Upper lobe of left lung (tissue), 6 donors: ENCODE results near the gene SORBS2. TPM values are rescaled to one million over a fixed set of nuclear protein-coding genes. Genes with fewer than 3 reads are reported as not detected.

ENCODE experiments used
- ATAC-seq, 2 donors: fragments of 200-7000 bp; cut with Tn5 transposase; one replicate each; pipeline ENCODE4 v1.9.1; 2022; ENCODE audit warnings: mild to moderate bottlenecking in 2 of 2, moderate library complexity in 2 of 2; ENCODE audit not compliant: low FRiP score in 2 of 2
- DNase-seq, 2 donors: peaks; one replicate each; pipeline ENCODE4 v3.0.0-alpha.2; 2019 to 2020
- H3K27ac ChIP-seq, 4 donors: fragments of 200-600 bp; sonication (generic); one replicate each; pipeline ENCODE4 v1.5.1; 2016 to 2019
- H3K27me3 ChIP-seq, 4 donors: fragments of 200-600 bp; sonication (generic); one replicate each; pipeline ENCODE4 v1.5.1; 2017 to 2019
- H3K36me3 ChIP-seq, 4 donors: fragments of 200-600 bp; sonication (generic); one replicate each; pipeline ENCODE4 v1.5.1; 2016 to 2019
- H3K4me1 ChIP-seq, 4 donors: fragments of 200-600 bp; sonication (generic); one replicate each; pipeline ENCODE4 v1.5.1; 2018 to 2019
- H3K4me3 ChIP-seq, 4 donors: fragments of 200-600 bp; sonication (generic); one replicate each; pipeline ENCODE4 v1.5.1; 2017 to 2019; ENCODE audit warnings: mild to moderate bottlenecking in 2 of 4, moderate library complexity in 1 of 4
- H3K9me3 ChIP-seq, 4 donors: fragments of 200-600 bp; sonication (generic); one replicate each; pipeline ENCODE4 v1.5.1; 2018 to 2019
- CTCF ChIP-seq, 6 experiments: fragments of 450-650 bp in 4 of 6; fragments of 200-600 bp in 2 of 6; sonication (generic) in 2 of 6; IDR thresholded peaks; one replicate each; pipeline ENCODE4 v1.5.1; 2016 to 2019; ENCODE audit warnings: antibody characterized with exemption in 6 of 6
- EP300 ChIP-seq, 4 donors: sonication (generic); formaldehyde crosslinking; IDR thresholded peaks; one replicate each; pipeline ENCODE4 v1.5.1; 2017; ENCODE audit warnings: antibody characterized with exemption in 4 of 4, control low read depth in 2 of 4
- POLR2A ChIP-seq, 4 donors: fragments of 450-650 bp; IDR thresholded peaks; one replicate each; pipeline ENCODE4 v1.5.1; 2016 to 2017; ENCODE audit warnings: antibody characterized with exemption in 4 of 4, mild to moderate bottlenecking in 2 of 4
- POLR2AphosphoS5 ChIP-seq, 2 donors: sonication (generic); formaldehyde crosslinking; IDR thresholded peaks; one replicate each; pipeline ENCODE4 v1.5.1; 2017; ENCODE audit warnings: antibody characterized with exemption in 2 of 2
- WGBS, 2 donors: methylation state at CpG; one replicate each; pipeline ENCODE4 v1.1.5; 2017 to 2018; 5-methylcytosine and 5-hydroxymethylcytosine counted together
- total RNA-seq, 6 donors: library from RNA; depleted of rRNA in 4 of 6; stranded (reverse); fragments of >200 nt in 4 of 6; gene quantifications; one replicate each; pipeline versions ENCODE4 v1.1.0 to v1.2.1, GENCODE V29; 2016 to 2021
- donor health status: DM: no; HTN: no; CAD: no; lungs with moderate emphysema.
- donor health status: DM: no; HTN: yes; CAD: no; lungs with severe emphysema.

The SORBS2 gene
- total RNA-seq, 6 donors from 2014 or later: 35.4 to 83.2 (median 58.1) TPM

DNA sequence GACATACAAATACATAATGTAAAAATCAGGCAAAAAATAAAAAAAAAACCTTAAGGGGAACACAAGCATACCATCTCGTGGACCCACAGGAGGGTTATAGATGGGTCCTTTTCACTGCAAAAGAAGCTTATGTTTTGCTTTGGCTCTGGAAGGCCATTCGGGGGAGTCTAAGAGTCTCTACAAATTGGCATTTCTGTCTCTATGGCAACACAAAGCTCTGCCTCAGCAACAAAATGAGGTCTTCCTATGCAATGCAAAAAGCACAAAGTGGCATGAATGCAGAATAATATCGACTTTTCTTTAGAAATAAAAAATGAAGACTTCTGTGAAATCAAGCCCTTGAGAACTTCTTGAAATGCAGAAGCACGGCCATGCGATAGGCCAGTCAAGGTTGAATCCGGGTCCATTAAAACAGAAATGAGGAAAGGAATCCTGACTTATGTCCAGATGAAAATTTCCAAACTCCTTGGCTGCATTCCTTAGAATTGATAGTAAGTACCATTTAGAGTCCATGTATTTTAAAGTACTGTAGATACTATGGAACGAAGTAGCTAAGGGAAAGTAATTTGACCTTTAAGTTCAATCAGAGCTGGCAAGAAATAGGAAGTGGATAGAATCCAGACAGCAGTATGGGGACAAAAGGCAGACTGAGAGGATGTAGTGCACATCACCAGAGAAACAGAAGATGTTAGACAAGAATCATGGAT lies 213.0 kb downstream of the SORBS2 start:
- Histone ChIP-seq H3K4me3 (no peak overlapping the region), H3K27ac (no peak overlapping the region), H3K4me1 (no peaks in the 10 kb centered on the region), H3K36me3 (no peaks in the 10 kb centered on the region), H3K27me3 (no peaks in the 10 kb centered on the region), H3K9me3 (no peaks in the 10 kb centered on the region)
- ATAC-seq (no peak), DNase-seq (no peak)
- WGBS, 2 donors: 76 to 86% methylated on average over 7 of the region's 7 CpGs
- TF ChIP-seq CTCF (IDR thresholded peaks at IDR 0.05): no peak

- Histone ChIP-seq H3K36me3 (no peaks in the 10 kb centered on the region), H3K4me3 (no peak overlapping the region), H3K9me3 (no peaks in the 10 kb centered on the region), H3K4me1 (no peaks in the 10 kb centered on the region), H3K27me3 (no peaks in the 10 kb centered on the region), H3K27ac (no peak overlapping the region)
- DNase-seq (peak in 1 of 2 donors; percentile 70), ATAC-seq (peak; percentile 80 to 92)
- TF ChIP-seq CTCF (IDR thresholded peaks at IDR 0.05) (peak; percentile 85 to 93 (median 92)), POLR2AphosphoS5 (IDR thresholded peaks at IDR 0.05) (no peak)
- 29 to 32% methylated on average over 9 of the region's 9 CpGs for WGBS, 2 donors
Measured at GRCh38 chr4:185597532-185598188, 214.3 kb downstream of the SORBS2 start.

DNA sequence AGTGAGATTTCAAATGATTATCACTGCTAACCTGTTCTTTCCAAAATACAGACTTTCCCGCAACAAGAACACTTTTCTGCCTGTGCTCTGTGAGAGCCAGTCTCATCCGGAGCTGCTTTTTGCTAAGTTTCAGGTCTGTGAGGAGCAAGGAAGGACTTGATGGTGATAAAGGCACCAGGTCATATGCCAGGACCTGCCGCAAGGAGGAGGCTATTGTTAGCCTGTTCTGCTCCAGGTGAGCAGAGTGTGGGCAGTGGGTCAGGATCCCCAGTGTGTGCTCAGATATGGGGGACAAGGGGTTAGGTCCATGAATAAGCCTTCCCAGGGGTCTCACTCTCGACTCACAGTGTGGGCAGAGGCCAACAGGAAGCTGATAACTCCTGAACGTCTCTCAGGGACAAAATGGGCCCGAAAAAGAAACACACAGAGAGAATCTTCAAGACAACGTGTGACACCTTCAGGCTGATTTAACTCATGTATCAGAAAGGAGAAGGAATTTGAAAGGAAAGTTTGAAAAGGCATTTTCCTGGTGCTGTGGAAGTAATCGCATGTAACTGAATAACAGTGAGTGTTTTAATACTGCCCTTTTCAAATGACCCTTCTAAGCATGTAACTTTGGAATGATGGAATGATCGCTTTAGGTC lies 219.0 kb downstream of the SORBS2 start:
- H3K9me3 ChIP-seq: no peaks in the 10 kb centered on the region
- no peak for ATAC-seq
- no peak for TF ChIP-seq CTCF (IDR thresholded peaks at IDR 0.05)
- TF ChIP-seq POLR2AphosphoS5 (IDR thresholded peaks at IDR 0.05): no peak
- TF ChIP-seq EP300 (IDR thresholded peaks at IDR 0.05): no peak
- no peak for TF ChIP-seq POLR2A (IDR thresholded peaks at IDR 0.05)
- 75% methylated on average over 9 of the region's 9 CpGs for WGBS, 2 donors
- no peaks in the 10 kb centered on the region for H3K36me3 ChIP-seq
- H3K27me3 ChIP-seq: no peaks in the 10 kb centered on the region
- H3K4me3 ChIP-seq: no peak overlapping the region
- H3K27ac ChIP-seq: no peak overlapping the region
- no peak for DNase-seq
- H3K4me1 ChIP-seq: peaks cover 0 to 7% (median 0%) of the 10 kb centered on the region in 4 donors

DNA sequence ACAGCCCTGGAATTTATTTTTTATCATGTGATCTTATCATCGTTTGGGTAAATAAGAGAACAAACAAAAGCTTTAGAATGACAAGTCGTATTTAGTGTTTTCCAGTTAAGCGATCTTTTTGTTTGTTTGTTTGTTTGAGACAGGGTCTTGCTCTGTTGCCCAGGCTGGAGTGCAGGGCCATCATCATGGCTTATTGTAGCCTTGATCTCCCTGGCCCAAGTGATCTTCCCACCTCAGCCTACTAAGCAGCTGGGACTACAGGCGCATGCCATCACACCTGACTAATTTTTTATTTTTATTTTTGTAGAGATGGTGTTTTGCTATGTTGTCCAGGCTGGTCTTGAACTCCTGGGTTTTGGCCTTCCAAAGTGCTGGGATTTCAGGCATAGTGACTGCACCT lies 219.6 kb downstream of the SORBS2 start:
- WGBS, 2 donors: 82 to 86% methylated on average over 4 of the region's 4 CpGs
- TF ChIP-seq POLR2AphosphoS5 (IDR thresholded peaks at IDR 0.05) (no peak), CTCF (IDR thresholded peaks at IDR 0.05) (no peak), POLR2A (IDR thresholded peaks at IDR 0.05) (no peak), EP300 (IDR thresholded peaks at IDR 0.05) (no peak)
- no peak for DNase-seq

More for the DNA sequence above, 219.6 kb downstream of the SORBS2 start:
- Histone ChIP-seq H3K27ac (no peak overlapping the region), H3K36me3 (no peaks in the 10 kb centered on the region), H3K4me3 (no peak overlapping the region), H3K27me3 (no peaks in the 10 kb centered on the region), H3K9me3 (no peaks in the 10 kb centered on the region), H3K4me1 (peaks cover 0 to 7% (median 0%) of the 10 kb centered on the region in 4 donors)
- no peak for ATAC-seq
